HEK293 (cell line): ENCODE data around the gene ARHGAP27.

Experiments
- GLI4 ChIP-seq: fragments of 450-650 bp; formaldehyde crosslinking; IDR thresholded peaks from 2 replicates; pipeline ENCODE4 v1.5.1; 2016; ENCODE audit warnings: missing biosample characterization, missing genetic modification characterization
- MEIS1 ChIP-seq: sonication (generic); formaldehyde crosslinking; IDR thresholded peaks from 2 replicates; pipeline ENCODE4 v1.8.1; 2022; ENCODE audit warnings: missing genetic modification reagents, mild to moderate bottlenecking, borderline replicate concordance
- TRIM28 ChIP-seq: IDR thresholded peaks from 2 replicates; pipeline ENCODE4 v1.6.1; 2011; ENCODE audit warnings: low read length, control low read depth, borderline replicate concordance
- ZBTB8A ChIP-seq: fragments of 450-650 bp; formaldehyde crosslinking; IDR thresholded peaks from 2 replicates; pipeline ENCODE4 v1.5.1; 2016; ENCODE audit warnings: missing biosample characterization, missing genetic modification characterization
- ZFP69B ChIP-seq: fragments of 450-650 bp; formaldehyde crosslinking; IDR thresholded peaks from 2 replicates; pipeline ENCODE4 v1.5.1; 2016; ENCODE audit warnings: missing biosample characterization, missing genetic modification characterization
- ZNF292 ChIP-seq: fragments of 450-650 bp; formaldehyde crosslinking; IDR thresholded peaks from 2 replicates; pipeline ENCODE4 v1.5.1; 2016; ENCODE audit warnings: low read depth, missing biosample characterization, missing genetic modification characterization, borderline replicate concordance
- ZNF335 ChIP-seq: fragments of 450-650 bp; formaldehyde crosslinking; conservative IDR thresholded peaks from 2 replicates; pipeline ENCODE4 v1.5.1; 2016; ENCODE audit warnings: missing biosample characterization, missing genetic modification characterization
- ZNF530 ChIP-seq: fragments of 450-650 bp; formaldehyde crosslinking; IDR thresholded peaks from 2 replicates; pipeline ENCODE4 v1.5.1; 2016; ENCODE audit warnings: low read depth, missing biosample characterization, missing genetic modification characterization
- ZNF768 ChIP-seq: fragments of 450-650 bp; formaldehyde crosslinking; IDR thresholded peaks from 2 replicates; pipeline ENCODE4 v1.5.1; 2018; ENCODE audit warnings: missing biosample characterization, mild to moderate bottlenecking, missing genetic modification characterization
- ZNF776 ChIP-seq: fragments of 450-650 bp; formaldehyde crosslinking; IDR thresholded peaks from 2 replicates; pipeline ENCODE4 v1.5.0; 2017; ENCODE audit warnings: missing biosample characterization, missing genetic modification characterization, borderline replicate concordance
- TF ChIP-seq, protein P1 (sequence below): fragments of 450-650 bp; formaldehyde crosslinking; IDR thresholded peaks from 2 replicates; pipeline ENCODE4 v1.5.1; 2016; ENCODE audit warnings: missing biosample characterization, missing genetic modification characterization
- TF ChIP-seq, protein P2 (sequence below): fragments of 450-650 bp; formaldehyde crosslinking; IDR thresholded peaks from 2 replicates; pipeline ENCODE4 v1.5.1; 2017; ENCODE audit warnings: missing biosample characterization, mild to moderate bottlenecking, missing genetic modification characterization, moderate library complexity
- TF ChIP-seq, protein P3 (sequence below): fragments of 450-650 bp; formaldehyde crosslinking; IDR thresholded peaks from 2 replicates; pipeline ENCODE4 v1.5.1; 2016; ENCODE audit warnings: missing biosample characterization, missing genetic modification characterization, low read depth
- TF ChIP-seq, protein P4 (sequence below): fragments of 450-650 bp; formaldehyde crosslinking; IDR thresholded peaks from 2 replicates; pipeline ENCODE4 v1.5.1; 2016; ENCODE audit warnings: missing biosample characterization, missing genetic modification characterization

DNA sequence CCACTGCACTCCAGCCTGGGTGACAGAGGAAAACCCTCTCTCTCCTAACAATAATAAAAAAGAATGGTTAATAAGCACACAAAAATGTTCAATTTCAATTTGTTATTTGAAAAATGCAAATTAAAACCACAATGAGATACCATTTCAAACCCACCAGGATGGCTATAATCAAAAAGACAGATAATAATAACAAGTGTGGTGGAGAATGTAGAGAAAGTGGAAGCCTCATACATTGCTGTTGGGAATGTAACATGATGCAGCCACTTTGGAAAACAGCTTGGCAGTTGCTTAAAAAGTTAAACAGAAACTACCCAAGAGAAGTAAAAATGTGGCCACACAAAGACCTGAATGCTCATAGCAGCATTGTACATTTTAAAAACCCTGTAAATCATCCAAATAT, 64.0 kb downstream of the ARHGAP27 start:
- TF ChIP-seq, protein P1, sequence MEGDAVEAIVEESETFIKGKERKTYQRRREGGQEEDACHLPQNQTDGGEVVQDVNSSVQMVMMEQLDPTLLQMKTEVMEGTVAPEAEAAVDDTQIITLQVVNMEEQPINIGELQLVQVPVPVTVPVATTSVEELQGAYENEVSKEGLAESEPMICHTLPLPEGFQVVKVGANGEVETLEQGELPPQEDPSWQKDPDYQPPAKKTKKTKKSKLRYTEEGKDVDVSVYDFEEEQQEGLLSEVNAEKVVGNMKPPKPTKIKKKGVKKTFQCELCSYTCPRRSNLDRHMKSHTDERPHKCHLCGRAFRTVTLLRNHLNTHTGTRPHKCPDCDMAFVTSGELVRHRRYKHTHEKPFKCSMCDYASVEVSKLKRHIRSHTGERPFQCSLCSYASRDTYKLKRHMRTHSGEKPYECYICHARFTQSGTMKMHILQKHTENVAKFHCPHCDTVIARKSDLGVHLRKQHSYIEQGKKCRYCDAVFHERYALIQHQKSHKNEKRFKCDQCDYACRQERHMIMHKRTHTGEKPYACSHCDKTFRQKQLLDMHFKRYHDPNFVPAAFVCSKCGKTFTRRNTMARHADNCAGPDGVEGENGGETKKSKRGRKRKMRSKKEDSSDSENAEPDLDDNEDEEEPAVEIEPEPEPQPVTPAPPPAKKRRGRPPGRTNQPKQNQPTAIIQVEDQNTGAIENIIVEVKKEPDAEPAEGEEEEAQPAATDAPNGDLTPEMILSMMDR (tag by site-specific recombination) = no peak
- TF ChIP-seq ZNF335 (tag by site-specific recombination) (no peak), ZNF292 (tag by site-specific recombination) (no peak), MEIS1 (CRISPR knock-in tag) (no peak), ZNF768 (tag by site-specific recombination) (no peak), ZNF776 (tag by site-specific recombination) (no peak), ZNF530 (no peak), ZBTB8A (no peak), GLI4 (tag by site-specific recombination) (no peak), ZFP69B (tag by site-specific recombination) (no peak), TRIM28 (no peak)
- TF ChIP-seq, protein P2, sequence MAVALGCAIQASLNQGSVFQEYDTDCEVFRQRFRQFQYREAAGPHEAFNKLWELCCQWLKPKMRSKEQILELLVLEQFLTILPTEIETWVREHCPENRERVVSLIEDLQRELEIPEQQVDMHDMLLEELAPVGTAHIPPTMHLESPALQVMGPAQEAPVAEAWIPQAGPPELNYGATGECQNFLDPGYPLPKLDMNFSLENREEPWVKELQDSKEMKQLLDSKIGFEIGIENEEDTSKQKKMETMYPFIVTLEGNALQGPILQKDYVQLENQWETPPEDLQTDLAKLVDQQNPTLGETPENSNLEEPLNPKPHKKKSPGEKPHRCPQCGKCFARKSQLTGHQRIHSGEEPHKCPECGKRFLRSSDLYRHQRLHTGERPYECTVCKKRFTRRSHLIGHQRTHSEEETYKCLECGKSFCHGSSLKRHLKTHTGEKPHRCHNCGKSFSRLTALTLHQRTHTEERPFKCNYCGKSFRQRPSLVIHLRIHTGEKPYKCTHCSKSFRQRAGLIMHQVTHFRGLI (tag by site-specific recombination) = no peak
- TF ChIP-seq, protein P3, sequence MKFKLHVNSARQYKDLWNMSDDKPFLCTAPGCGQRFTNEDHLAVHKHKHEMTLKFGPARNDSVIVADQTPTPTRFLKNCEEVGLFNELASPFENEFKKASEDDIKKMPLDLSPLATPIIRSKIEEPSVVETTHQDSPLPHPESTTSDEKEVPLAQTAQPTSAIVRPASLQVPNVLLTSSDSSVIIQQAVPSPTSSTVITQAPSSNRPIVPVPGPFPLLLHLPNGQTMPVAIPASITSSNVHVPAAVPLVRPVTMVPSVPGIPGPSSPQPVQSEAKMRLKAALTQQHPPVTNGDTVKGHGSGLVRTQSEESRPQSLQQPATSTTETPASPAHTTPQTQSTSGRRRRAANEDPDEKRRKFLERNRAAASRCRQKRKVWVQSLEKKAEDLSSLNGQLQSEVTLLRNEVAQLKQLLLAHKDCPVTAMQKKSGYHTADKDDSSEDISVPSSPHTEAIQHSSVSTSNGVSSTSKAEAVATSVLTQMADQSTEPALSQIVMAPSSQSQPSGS = no peak
- TF ChIP-seq, protein P4, sequence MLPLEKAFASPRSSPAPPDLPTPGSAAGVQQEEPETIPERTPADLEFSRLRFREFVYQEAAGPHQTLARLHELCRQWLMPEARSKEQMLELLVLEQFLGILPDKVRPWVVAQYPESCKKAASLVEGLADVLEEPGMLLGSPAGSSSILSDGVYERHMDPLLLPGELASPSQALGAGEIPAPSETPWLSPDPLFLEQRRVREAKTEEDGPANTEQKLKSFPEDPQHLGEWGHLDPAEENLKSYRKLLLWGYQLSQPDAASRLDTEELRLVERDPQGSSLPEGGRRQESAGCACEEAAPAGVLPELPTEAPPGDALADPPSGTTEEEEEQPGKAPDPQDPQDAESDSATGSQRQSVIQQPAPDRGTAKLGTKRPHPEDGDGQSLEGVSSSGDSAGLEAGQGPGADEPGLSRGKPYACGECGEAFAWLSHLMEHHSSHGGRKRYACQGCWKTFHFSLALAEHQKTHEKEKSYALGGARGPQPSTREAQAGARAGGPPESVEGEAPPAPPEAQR = no peak
